Neutrophil (primary cell): Measurements from ENCODE around the gene MTERF4.

Experiments
- H3K27ac ChIP-seq: fragments of 200-600 bp; sonication (generic); 2 replicates; pipeline ENCODE4 v1.5.1; 2016; ENCODE audit warnings: mild to moderate bottlenecking, moderate library complexity
- H3K27me3 ChIP-seq: fragments of 200-600 bp; sonication (generic); 2 replicates; pipeline ENCODE4 v1.6.0; 2016; ENCODE audit warnings: mild to moderate bottlenecking
- H3K36me3 ChIP-seq: fragments of 200-600 bp; sonication (generic); 2 replicates; pipeline ENCODE4 v1.5.1; 2017
- H3K4me1 ChIP-seq, 2 experiments: fragments of 200-600 bp in 1 of 2; sonication (generic) in 1 of 2; 1 replicate in 1 of 2; 2 replicates in 1 of 2; pipeline versions ENCODE4 v1.5.1 to v1.6.1; 2013 to 2016; ENCODE audit warnings: low read depth in 1 of 2, low read length in 1 of 2, mild to moderate bottlenecking in 1 of 2, moderate library complexity in 1 of 2; ENCODE audit not compliant: control insufficient read depth in 1 of 2, insufficient read depth in 1 of 2
- H3K4me3 ChIP-seq, 2 experiments: fragments of 200-600 bp in 1 of 2; sonication (generic) in 1 of 2; 1 replicate in 1 of 2; 2 replicates in 1 of 2; pipeline ENCODE4 v1.5.1; 2013 to 2016; ENCODE audit warnings: low read depth in 1 of 2, low read length in 1 of 2, mild to moderate bottlenecking in 1 of 2, moderate library complexity in 1 of 2
- H3K9me3 ChIP-seq: fragments of 200-600 bp; sonication (generic); 2 replicates; pipeline ENCODE4 v1.5.1; 2016
- TF ChIP-seq, protein P1 (sequence below): fragments of 200-600 bp; sonication (generic); IDR thresholded peaks from 2 replicates; pipeline ENCODE4 v1.5.1; 2016; ENCODE audit warnings: antibody characterized with exemption

The MTERF4 gene

DNA sequence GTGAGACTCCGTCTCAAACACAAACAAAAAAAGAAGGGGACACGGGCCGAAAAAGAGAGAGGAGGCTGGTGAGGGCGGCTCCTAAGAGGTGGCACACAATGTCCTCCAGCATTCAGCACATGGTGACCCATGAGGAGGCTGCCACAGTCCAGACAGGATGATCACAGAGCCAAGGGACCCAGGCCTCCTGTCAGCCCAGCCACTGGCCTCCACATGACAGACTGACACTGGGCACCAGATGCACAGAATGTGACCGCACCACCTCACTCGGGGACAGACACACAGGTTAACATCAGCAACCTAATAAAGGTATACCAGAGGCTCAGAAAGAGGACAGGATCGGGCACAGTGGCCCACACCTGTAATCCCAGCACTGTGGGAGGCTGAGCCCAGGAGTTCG, 26.2 kb upstream of the MTERF4 start:
- TF ChIP-seq, protein P1, sequence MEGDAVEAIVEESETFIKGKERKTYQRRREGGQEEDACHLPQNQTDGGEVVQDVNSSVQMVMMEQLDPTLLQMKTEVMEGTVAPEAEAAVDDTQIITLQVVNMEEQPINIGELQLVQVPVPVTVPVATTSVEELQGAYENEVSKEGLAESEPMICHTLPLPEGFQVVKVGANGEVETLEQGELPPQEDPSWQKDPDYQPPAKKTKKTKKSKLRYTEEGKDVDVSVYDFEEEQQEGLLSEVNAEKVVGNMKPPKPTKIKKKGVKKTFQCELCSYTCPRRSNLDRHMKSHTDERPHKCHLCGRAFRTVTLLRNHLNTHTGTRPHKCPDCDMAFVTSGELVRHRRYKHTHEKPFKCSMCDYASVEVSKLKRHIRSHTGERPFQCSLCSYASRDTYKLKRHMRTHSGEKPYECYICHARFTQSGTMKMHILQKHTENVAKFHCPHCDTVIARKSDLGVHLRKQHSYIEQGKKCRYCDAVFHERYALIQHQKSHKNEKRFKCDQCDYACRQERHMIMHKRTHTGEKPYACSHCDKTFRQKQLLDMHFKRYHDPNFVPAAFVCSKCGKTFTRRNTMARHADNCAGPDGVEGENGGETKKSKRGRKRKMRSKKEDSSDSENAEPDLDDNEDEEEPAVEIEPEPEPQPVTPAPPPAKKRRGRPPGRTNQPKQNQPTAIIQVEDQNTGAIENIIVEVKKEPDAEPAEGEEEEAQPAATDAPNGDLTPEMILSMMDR: no peak

DNA sequence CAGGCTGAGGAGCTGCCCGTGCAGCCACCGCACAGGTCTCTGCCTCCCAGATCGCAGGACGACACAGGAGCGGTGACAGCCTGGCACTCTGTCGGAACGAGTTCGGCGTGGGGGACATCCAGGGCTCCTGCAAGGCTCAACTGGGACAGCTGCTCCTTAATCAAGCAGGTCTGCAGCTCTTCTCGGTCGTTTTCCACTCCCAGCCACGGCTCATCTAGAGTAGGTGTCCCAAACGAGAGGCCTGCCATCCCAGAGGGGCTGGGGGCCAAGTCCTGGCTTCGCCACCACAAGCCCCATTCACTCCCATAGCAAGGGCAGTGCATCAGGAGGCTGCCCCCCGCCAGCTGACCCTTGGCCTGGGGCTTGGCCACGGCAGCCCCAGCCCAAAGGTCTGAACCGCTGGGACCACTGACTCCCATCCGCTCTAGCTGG, 24.7 kb upstream of the MTERF4 start:
- Histone ChIP-seq H3K27ac (no peak overlapping the region), H3K9me3 (no peaks in the 10 kb centered on the region), H3K4me1 (no peaks in the 10 kb centered on the region), H3K27me3 (no peaks in the 10 kb centered on the region), H3K36me3 (peaks cover 18% of the 10 kb centered on the region), H3K4me3 (no peak overlapping the region)
- TF ChIP-seq, protein P1: no peak

More for the DNA sequence above, 26.2 kb upstream of the MTERF4 start:
- Histone ChIP-seq H3K27ac (no peak overlapping the region), H3K4me3 (no peak overlapping the region), H3K36me3 (peaks cover 13% of the 10 kb centered on the region), H3K9me3 (no peaks in the 10 kb centered on the region), H3K4me1 (no peaks in the 10 kb centered on the region), H3K27me3 (no peaks in the 10 kb centered on the region)

DNA sequence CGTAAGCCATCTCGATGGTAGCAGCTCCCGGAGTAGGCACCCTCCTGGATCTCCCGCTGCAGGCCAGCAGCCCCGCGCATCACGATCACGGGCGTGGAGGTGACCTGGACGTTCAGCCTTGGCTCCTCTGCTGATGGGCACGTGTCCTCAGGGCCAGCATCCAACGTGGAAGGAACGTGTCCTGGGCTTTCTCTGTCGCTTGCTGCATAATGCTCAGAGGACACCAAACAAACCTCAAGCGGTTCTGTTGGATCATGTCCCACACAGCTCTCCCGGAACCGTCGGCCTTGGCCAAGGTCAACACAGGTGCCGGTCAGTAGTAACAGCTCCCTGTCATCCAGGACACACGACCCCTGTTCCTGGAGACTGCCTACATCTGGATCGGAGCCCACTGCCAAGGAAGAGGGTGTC, 24.1 kb upstream of the MTERF4 start:
- Histone ChIP-seq H3K27ac (no peak overlapping the region), H3K27me3 (no peaks in the 10 kb centered on the region), H3K4me3 (no peak overlapping the region), H3K9me3 (no peaks in the 10 kb centered on the region), H3K4me1 (no peaks in the 10 kb centered on the region), H3K36me3 (peaks cover 18% of the 10 kb centered on the region)
- TF ChIP-seq, protein P1: no peak

DNA sequence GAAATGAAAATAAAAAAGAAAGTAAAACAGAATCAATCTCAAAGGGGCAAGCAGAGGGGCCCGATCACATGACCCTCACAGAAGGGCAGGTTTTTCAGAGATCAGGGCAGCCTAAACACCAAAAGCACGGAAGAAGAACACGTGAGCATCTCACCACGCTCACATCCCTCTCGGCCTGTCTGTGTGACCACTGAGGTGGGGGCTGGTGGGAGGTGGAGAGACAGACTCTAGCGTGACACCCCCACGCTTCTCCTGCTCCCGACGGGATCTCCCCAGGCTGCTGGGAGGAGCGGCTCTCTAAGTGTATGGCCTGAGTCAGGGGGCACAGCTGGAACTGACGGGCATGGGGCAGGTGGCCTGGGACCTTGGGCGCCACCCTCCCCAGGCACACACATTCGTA, 23.5 kb upstream of the MTERF4 start:
- Histone ChIP-seq H3K27ac (no peak overlapping the region), H3K27me3 (no peaks in the 10 kb centered on the region), H3K9me3 (no peaks in the 10 kb centered on the region), H3K36me3 (peaks cover 18% of the 10 kb centered on the region), H3K4me3 (no peak overlapping the region), H3K4me1 (no peaks in the 10 kb centered on the region)
- TF ChIP-seq, protein P1: no peak

DNA sequence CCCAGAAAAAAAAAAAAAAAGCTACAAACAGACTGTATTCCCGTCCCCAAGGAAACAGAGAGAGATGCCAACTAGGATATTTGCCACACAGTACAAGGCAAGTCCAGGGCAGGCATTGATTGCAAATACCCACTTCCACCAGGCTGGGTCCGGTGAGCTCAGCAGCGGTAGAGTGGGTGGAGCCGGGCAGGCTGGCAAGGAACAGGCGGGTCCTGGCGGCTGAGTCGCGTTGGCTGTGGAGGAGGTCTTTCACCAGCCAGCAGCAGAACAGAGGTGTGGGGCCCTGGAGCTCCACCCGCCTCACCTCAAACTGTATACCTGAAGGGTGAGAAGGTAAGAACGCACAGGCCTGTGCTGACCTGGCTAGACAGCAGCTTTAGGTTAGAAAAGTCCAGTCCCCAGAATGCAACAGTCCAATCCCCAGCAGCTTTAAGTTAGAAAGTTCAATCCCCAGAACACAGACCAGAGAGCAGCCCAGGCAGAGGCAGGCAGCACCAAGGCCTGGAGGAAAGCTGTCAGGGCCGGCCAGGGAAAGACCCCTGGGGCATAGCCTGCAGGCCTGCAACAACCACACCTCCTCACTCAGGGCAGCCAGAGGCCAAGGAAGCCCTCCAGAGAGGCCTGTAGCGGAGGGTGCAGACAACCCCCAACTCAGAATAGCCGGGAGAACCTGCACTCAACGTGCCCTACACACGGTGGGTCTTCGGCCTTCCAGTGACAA, 21.9 kb upstream of the MTERF4 start:
- H3K4me3 ChIP-seq: no peak overlapping the region
- H3K27ac ChIP-seq: no peak overlapping the region
- H3K4me1 ChIP-seq: no peaks in the 10 kb centered on the region
- H3K27me3 ChIP-seq: no peaks in the 10 kb centered on the region
- peaks cover 18% of the 10 kb centered on the region for H3K36me3 ChIP-seq
- TF ChIP-seq, protein P1: no peak
- H3K9me3 ChIP-seq: no peaks in the 10 kb centered on the region
